ENCODE data around the gene CTBP1. TPM values are rescaled to one million over a fixed set of nuclear protein-coding genes. Genes with fewer than 3 reads are reported as not detected.
A peak's percentile ranks its signal among the peaks of the same experiment; 100 is the strongest.

The CTBP1 gene
- total RNA-seq, 1 donor from 2014 or later: 165 TPM

GRCh38 chr4:1285790-1286553, 37.0 kb upstream of the CTBP1 start:
- Mint-ChIP-seq H3K27me3 (no peaks in the 10 kb centered on the region), H3K4me3 (peak overlapping the region; percentile 24), H3K4me1 (ENCODE audit: unreplicated experiment) (peaks cover 7% of the 10 kb centered on the region), H3K36me3 (no peaks in the 10 kb centered on the region), H3K9me3 (no peaks in the 10 kb centered on the region), H3K27ac (no peak overlapping the region)
- DNase-seq (ENCODE audit: extremely low spot score, unreplicated experiment): no peak
- TF ChIP-seq CTCF (conservative IDR thresholded peaks at IDR 0.05): peak; percentile 20

- Mint-ChIP-seq H3K36me3 (no peaks in the 10 kb centered on the region), H3K27ac (no peak overlapping the region), H3K4me3 (no peak overlapping the region), H3K4me1 (ENCODE audit: unreplicated experiment) (peaks cover 7% of the 10 kb centered on the region), H3K27me3 (no peaks in the 10 kb centered on the region), H3K9me3 (no peaks in the 10 kb centered on the region)
- no peak for DNase-seq (ENCODE audit: extremely low spot score, unreplicated experiment)
- TF ChIP-seq CTCF (conservative IDR thresholded peaks at IDR 0.05): no peak
Observed at GRCh38 chr4:1285151-1285789, 36.3 kb upstream of the CTBP1 start.

- H3K4me1 Mint-ChIP-seq (ENCODE audit: unreplicated experiment): peaks cover 5% of the 10 kb centered on the region
- no peak for TF ChIP-seq CTCF (conservative IDR thresholded peaks at IDR 0.05)
- no peak for DNase-seq (ENCODE audit: extremely low spot score, unreplicated experiment)
- no peak overlapping the region for H3K4me3 Mint-ChIP-seq
- no peaks in the 10 kb centered on the region for H3K27me3 Mint-ChIP-seq
- H3K27ac Mint-ChIP-seq: no peak overlapping the region
- no peaks in the 10 kb centered on the region for H3K36me3 Mint-ChIP-seq
- no peaks in the 10 kb centered on the region for H3K9me3 Mint-ChIP-seq
Observed at GRCh38 chr4:1283711-1284110, 34.8 kb upstream of the CTBP1 start.

- no peak for TF ChIP-seq CTCF (conservative IDR thresholded peaks at IDR 0.05)
- peak; percentile 47 for DNase-seq (ENCODE audit: extremely low spot score, unreplicated experiment)
- Mint-ChIP-seq H3K27ac (no peak overlapping the region), H3K4me1 (ENCODE audit: unreplicated experiment) (no peaks in the 10 kb centered on the region), H3K9me3 (no peaks in the 10 kb centered on the region), H3K4me3 (no peak overlapping the region), H3K36me3 (no peaks in the 10 kb centered on the region), H3K27me3 (no peaks in the 10 kb centered on the region)
Observed at GRCh38 chr4:1279253-1279652, 30.3 kb upstream of the CTBP1 start.

- H3K4me3 Mint-ChIP-seq: no peak overlapping the region
- H3K36me3 Mint-ChIP-seq: no peaks in the 10 kb centered on the region
- DNase-seq (ENCODE audit: extremely low spot score, unreplicated experiment): peak; percentile 44
- no peak overlapping the region for H3K27ac Mint-ChIP-seq
- H3K9me3 Mint-ChIP-seq: no peaks in the 10 kb centered on the region
- TF ChIP-seq CTCF (conservative IDR thresholded peaks at IDR 0.05): peak; percentile 23
- no peaks in the 10 kb centered on the region for H3K27me3 Mint-ChIP-seq
- H3K4me1 Mint-ChIP-seq (ENCODE audit: unreplicated experiment): no peaks in the 10 kb centered on the region
Observed at GRCh38 chr4:1277667-1278665, 29.0 kb upstream of the CTBP1 start.

Measured in type B pancreatic cell (in vitro differentiated cells).